Caco-2 (cell line): ENCODE data around the gene AP2B1. TPM values are rescaled to one million over a fixed set of nuclear protein-coding genes. Genes with fewer than 3 reads are reported as not detected.

ENCODE experiments used
- BruUV-seq: library from RNA; stranded (reverse); fragments of 400-500 nt; replicated peaks from 2 replicates; lab custom pipeline; 2021; lab: Mats Ljungman, UMichigan
- CTCF ChIA-PET: fragments of 300-600 bp; sonication (Branson Sonifier 250); formaldehyde crosslinking; loops from one replicate; lab custom pipeline; 2022; ENCODE audit warnings: antibody characterized with exemption; lab: Charles Lee
- POLR2A ChIA-PET: fragments of 300-600 bp; sonication (Branson Sonifier 250); formaldehyde crosslinking; loops from one replicate; lab custom pipeline; 2022; ENCODE audit warnings: antibody characterized with exemption; lab: Charles Lee
- DNase-seq, 2 experiments: peaks; one replicate each; pipeline versions ENCODE4 v3.0.0 to v3.0.0-alpha.2; 2020 to 2022
- H3K27me3 ChIP-seq: replicated peaks from 2 replicates; pipeline ENCODE4 v1.6.0; 2011; ENCODE audit warnings: low read length; ENCODE audit not compliant: control insufficient read depth, insufficient read depth
- H3K36me3 ChIP-seq: 2 replicates; pipeline ENCODE4 v1.5.1; 2011; ENCODE audit warnings: low read length; ENCODE audit not compliant: control insufficient read depth, insufficient read depth
- H3K4me1 ChIP-seq: fragments of 250-450 bp; sonication (Bioruptor Pico); 2 replicates; pipeline ENCODE4 v1.5.1; 2020; ENCODE audit warnings: mild to moderate bottlenecking
- H3K4me3 ChIP-seq: 2 replicates; pipeline ENCODE4 v1.5.1; 2011; ENCODE audit warnings: low read depth, mild to moderate bottlenecking, control low read depth, low read length
- H3K9me3 ChIP-seq: fragments of 250-450 bp; sonication (Bioruptor Pico); 2 replicates; pipeline ENCODE4 v1.5.1; 2020; ENCODE audit warnings: mild to moderate bottlenecking, moderate library complexity
- H3K27ac Mint-ChIP-seq: one replicate; pipeline ENCODE4 v1.8.0; 2022; ENCODE audit warnings: mixed read lengths; ENCODE audit not compliant: unreplicated experiment
- H3K27me3 Mint-ChIP-seq: one replicate; pipeline ENCODE4 v1.8.0; 2022; ENCODE audit warnings: mixed read lengths; ENCODE audit not compliant: insufficient read depth, unreplicated experiment
- H3K36me3 Mint-ChIP-seq: one replicate; pipeline ENCODE4 v1.8.0; 2022; ENCODE audit warnings: mild to moderate bottlenecking, mixed read lengths; ENCODE audit not compliant: insufficient read depth, unreplicated experiment
- H3K4me1 Mint-ChIP-seq: one replicate; pipeline ENCODE4 v1.8.0; 2022; ENCODE audit warnings: low read depth, mixed read lengths; ENCODE audit not compliant: unreplicated experiment
- H3K4me3 Mint-ChIP-seq: one replicate; pipeline ENCODE4 v1.8.0; 2022; ENCODE audit warnings: mild to moderate bottlenecking, moderate library complexity, mixed read lengths; ENCODE audit not compliant: unreplicated experiment
- H3K9me3 Mint-ChIP-seq: one replicate; pipeline ENCODE4 v1.8.0; 2022; ENCODE audit warnings: mixed read lengths; ENCODE audit not compliant: unreplicated experiment
- intact Hi-C: fragments of 100-400 bp; cut with micrococcal nuclease; formaldehyde crosslinking; loops from one replicate; pipeline ENCODE4 v1.10.0; 2022; ENCODE audit not compliant: unreplicated experiment
- total RNA-seq: library from RNA; stranded (reverse); gene quantifications from 2 replicates; pipeline ENCODE4 v1.2.3, GENCODE V29; 2022
- TF ChIP-seq, protein P1 (sequence below), 2 experiments: fragments of 200-600 bp in 1 of 2; IDR thresholded peaks; 1 replicate in 1 of 2; 2 replicates in 1 of 2; pipeline versions ENCODE4 v1.5.1 to v1.8.0; 2011 to 2022; ENCODE audit warnings: antibody characterized with exemption in 1 of 2, control low read depth in 1 of 2, inconsistent platforms in 1 of 2, low read depth in 1 of 2, low read length in 1 of 2, mild to moderate bottlenecking in 1 of 2, moderate library complexity in 1 of 2; ENCODE audit not compliant: insufficient read depth in 1 of 2, severe bottlenecking in 1 of 2, unreplicated experiment in 1 of 2

AP2B1 gene
- total RNA-seq, 1 experiment from 2014 or later, result 228 TPM

DNA sequence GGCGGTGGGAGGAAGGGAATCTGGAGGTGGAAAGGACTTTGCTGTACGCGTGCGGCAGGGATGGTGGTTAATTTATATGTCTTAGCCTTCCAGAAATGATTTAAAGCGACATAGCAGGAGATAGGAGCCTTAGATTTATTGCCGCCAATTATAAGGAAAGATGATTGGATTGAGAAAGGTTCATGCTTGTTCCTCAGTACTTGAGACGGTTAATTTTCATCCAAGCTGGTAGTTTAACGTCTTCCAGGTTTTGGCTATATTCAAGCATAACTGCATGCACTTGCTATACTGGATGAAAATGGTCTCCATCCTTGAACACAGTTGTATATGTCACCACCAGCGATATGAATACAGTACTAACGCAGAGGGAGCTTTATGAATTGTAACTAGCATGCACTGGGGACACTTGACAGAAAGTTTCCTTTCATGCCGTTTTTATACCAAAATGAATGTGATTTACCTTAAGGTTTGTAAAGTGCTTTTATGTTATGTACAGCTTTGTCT lies 8.1 kb upstream of the AP2B1 start:
- intact Hi-C loops, result loop anchor here (1.0 kb wide), 2 partner anchors 8 to 12 kb away; partner anchors contain the start of gene AP2B1
- no peaks in the 10 kb centered on the region for H3K9me3 ChIP-seq

DNA sequence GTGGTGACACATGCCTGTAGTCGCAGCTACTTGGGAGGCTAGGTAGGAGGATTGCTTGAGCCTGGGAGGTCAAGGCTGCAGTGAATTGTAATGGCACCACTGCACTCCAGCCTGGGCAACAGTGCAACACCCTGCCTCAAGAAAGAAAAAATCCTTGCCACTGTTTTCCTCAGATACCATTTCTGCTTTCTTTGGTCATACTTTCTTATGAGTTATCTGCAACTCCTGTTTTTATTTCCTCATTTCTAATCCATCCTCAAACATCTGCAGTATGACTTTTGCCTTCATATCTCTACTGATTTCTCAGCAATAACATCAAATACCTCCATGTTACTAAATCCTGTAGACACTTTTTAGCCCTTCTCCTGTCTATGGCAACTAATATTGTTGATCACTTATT lies 3.1 kb upstream of the AP2B1 start:
- Histone ChIP-seq H3K36me3 (no peaks in the 10 kb centered on the region), H3K4me3 (no peak overlapping the region), H3K9me3 (no peaks in the 10 kb centered on the region), H3K4me1 (peaks cover 11% of the 10 kb centered on the region), H3K27me3 (no peaks in the 10 kb centered on the region)
- CTCF ChIA-PET, result no interaction called here
- no peak overlapping the region for H3K27ac Mint-ChIP-seq
- peaks cover 7% of the 10 kb centered on the region for H3K4me1 Mint-ChIP-seq
- H3K9me3 Mint-ChIP-seq, result no peaks in the 10 kb centered on the region
- POLR2A ChIA-PET, result no interaction called here
- peaks cover 11% of the 10 kb centered on the region for H3K36me3 Mint-ChIP-seq
- no peaks in the 10 kb centered on the region for H3K27me3 Mint-ChIP-seq
- BruUV-seq, result no TSS peak
- no peak overlapping the region for H3K4me3 Mint-ChIP-seq
- TF ChIP-seq, protein P1, sequence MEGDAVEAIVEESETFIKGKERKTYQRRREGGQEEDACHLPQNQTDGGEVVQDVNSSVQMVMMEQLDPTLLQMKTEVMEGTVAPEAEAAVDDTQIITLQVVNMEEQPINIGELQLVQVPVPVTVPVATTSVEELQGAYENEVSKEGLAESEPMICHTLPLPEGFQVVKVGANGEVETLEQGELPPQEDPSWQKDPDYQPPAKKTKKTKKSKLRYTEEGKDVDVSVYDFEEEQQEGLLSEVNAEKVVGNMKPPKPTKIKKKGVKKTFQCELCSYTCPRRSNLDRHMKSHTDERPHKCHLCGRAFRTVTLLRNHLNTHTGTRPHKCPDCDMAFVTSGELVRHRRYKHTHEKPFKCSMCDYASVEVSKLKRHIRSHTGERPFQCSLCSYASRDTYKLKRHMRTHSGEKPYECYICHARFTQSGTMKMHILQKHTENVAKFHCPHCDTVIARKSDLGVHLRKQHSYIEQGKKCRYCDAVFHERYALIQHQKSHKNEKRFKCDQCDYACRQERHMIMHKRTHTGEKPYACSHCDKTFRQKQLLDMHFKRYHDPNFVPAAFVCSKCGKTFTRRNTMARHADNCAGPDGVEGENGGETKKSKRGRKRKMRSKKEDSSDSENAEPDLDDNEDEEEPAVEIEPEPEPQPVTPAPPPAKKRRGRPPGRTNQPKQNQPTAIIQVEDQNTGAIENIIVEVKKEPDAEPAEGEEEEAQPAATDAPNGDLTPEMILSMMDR (IDR thresholded peaks at IDR 0.05; ENCODE audit: insufficient read depth in 1 of 2, low read depth in 1 of 2, low read length in 1 of 2, severe bottlenecking in 1 of 2, unreplicated experiment in 1 of 2), result no peak
- intact Hi-C loops, result no loop called here
- no peak for DNase-seq

More for the DNA sequence above, 8.1 kb upstream of the AP2B1 start:
- Histone ChIP-seq H3K4me1 (peaks cover 6% of the 10 kb centered on the region), H3K36me3 (no peaks in the 10 kb centered on the region), H3K27me3 (no peaks in the 10 kb centered on the region), H3K4me3 (peak overlapping the region; percentile 50)
- Mint-ChIP-seq H3K9me3 (no peaks in the 10 kb centered on the region), H3K36me3 (peaks cover 13% of the 10 kb centered on the region), H3K4me3 (peak overlapping the region; percentile 100), H3K27me3 (no peaks in the 10 kb centered on the region), H3K27ac (peak overlapping the region; percentile 100), H3K4me1 (peaks cover 5% of the 10 kb centered on the region)
- TF ChIP-seq, protein P1 (IDR thresholded peaks at IDR 0.05; ENCODE audit: insufficient read depth in 1 of 2, low read depth in 1 of 2, low read length in 1 of 2, severe bottlenecking in 1 of 2, unreplicated experiment in 1 of 2), result no peak
- ChIA-PET CTCF (interaction anchor here (0.7 to 1.5 kb wide), 3 partner anchors 9 to 229 kb away, joined by 3 to 6 read pairs (median 3); no protein-coding TSS in a partner anchor), POLR2A (interaction anchor here (0.6 to 3.4 kb wide), 6 partner anchors 9 to 487 kb away, joined by 3 to 51 read pairs (median 6); partner anchors contain the start of genes AP2B1 and TAF15)
- TSS peak; percentile 67 for BruUV-seq
- no peak for DNase-seq

DNA sequence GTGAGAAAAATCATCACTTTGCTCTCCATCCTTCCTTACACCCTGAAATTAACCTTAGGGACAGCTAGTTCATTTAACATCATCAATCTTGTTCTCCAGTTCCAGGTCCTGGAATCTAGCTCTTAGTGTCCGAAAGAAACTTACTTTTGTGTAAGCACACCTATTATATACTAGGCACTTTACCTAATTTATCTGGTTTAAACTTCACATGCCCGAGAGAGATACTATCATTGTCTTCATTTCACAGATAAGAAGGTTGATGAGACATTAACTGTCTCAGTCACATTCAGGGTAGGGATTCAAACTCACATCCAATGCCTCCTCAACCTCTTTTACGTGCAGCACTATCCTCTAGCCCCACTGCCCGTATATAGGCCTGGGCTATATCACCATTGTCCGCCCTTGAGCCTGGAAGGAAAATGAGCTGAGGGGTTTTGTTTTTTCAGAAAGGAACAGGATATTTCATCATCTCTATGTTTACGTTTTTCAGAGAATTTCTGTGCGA lies 501 bp upstream of the AP2B1 start:
- intact Hi-C loops, result loop anchor here (1.0 to 2.0 kb wide), 3 partner anchors 8 to 222 kb away; partner anchors contain the start of genes PEX12 and TAF15
- Mint-ChIP-seq H3K9me3 (no peaks in the 10 kb centered on the region), H3K27me3 (no peaks in the 10 kb centered on the region), H3K27ac (peak overlapping the region; percentile 96), H3K4me1 (peaks cover 13% of the 10 kb centered on the region), H3K36me3 (peaks cover 11% of the 10 kb centered on the region), H3K4me3 (peak overlapping the region; percentile 90)
- ChIA-PET CTCF (interaction anchor here (0.8 to 1.0 kb wide), 2 partner anchors 8 to 47 kb away, joined by 3 to 4 read pairs; partner anchors contain the start of gene PEX12), POLR2A (interaction anchor here (0.6 to 4.1 kb wide), 3 partner anchors 8 to 41 kb away, joined by 3 to 51 read pairs (median 6); partner anchors contain the start of gene PEX12)
- DNase-seq, result no peak
- Histone ChIP-seq H3K4me1 (peaks cover 21% of the 10 kb centered on the region), H3K36me3 (no peaks in the 10 kb centered on the region), H3K9me3 (no peaks in the 10 kb centered on the region), H3K27me3 (no peaks in the 10 kb centered on the region), H3K4me3 (peak overlapping the region; percentile 77)
- TF ChIP-seq, protein P1 (IDR thresholded peaks at IDR 0.05; ENCODE audit: insufficient read depth in 1 of 2, low read depth in 1 of 2, low read length in 1 of 2, severe bottlenecking in 1 of 2, unreplicated experiment in 1 of 2), result no peak
- TSS peak; percentile 98 for BruUV-seq
